NT2/D1 (cell line): Measurements from ENCODE around the gene IGF2R.
"Not testable (repeated sequence)": the region's sequence is repeated elsewhere in the genome, so short reads cannot be mapped to it uniquely, and the experiment has no call there.

Experiments
- DNase-seq: peaks from one replicate; pipeline ENCODE4 v3.0.0-alpha.2; 2011; ENCODE audit warnings: low read depth, low spot score
- H3K27me3 ChIP-seq: 2 replicates; pipeline ENCODE4 v1.6.0; 2011; ENCODE audit warnings: mild to moderate bottlenecking; ENCODE audit not compliant: insufficient read length, insufficient read depth
- H3K36me3 ChIP-seq: 2 replicates; pipeline ENCODE4 v1.6.1; 2011; ENCODE audit warnings: mild to moderate bottlenecking, low read length, mixed read lengths; ENCODE audit not compliant: insufficient read depth, insufficient read length
- H3K4me1 ChIP-seq: 2 replicates; pipeline ENCODE4 v1.5.1; 2011; ENCODE audit not compliant: insufficient read depth, insufficient read length
- H3K4me3 ChIP-seq: 2 replicates; pipeline ENCODE4 v1.5.1; 2011; ENCODE audit warnings: low read depth; ENCODE audit not compliant: insufficient read length
- H3K9ac ChIP-seq: 2 replicates; pipeline ENCODE4 v1.6.0; 2011; ENCODE audit warnings: low read depth; ENCODE audit not compliant: insufficient read length
- H3K9me3 ChIP-seq: 2 replicates; pipeline ENCODE4 v1.5.1; 2011; ENCODE audit warnings: mild to moderate bottlenecking, low read length; ENCODE audit not compliant: insufficient read depth
- SUZ12 ChIP-seq: IDR thresholded peaks from 2 replicates; pipeline ENCODE4 v1.6.1; 2011; ENCODE audit not compliant: insufficient read length, insufficient read depth; ENCODE audit errors: extremely low read depth
- YY1 ChIP-seq: IDR thresholded peaks from 2 replicates; pipeline ENCODE4 v1.6.1; 2011; ENCODE audit not compliant: insufficient read length, insufficient read depth
- ZNF274 ChIP-seq: IDR thresholded peaks from 2 replicates; pipeline ENCODE4 v1.6.1; 2011; ENCODE audit warnings: mild to moderate bottlenecking, low read depth, low read length

Gene IGF2R

GRCh38 chr6:159968295-159969203, at the start of gene IGF2R:
IGF2R (plus strand) TSS chr6:159969082; CDS start chr6:159969247, 165 bp downstream.
- TF ChIP-seq YY1 (no peak), SUZ12 (no peak), ZNF274 (no peak)
- H3K4me1 ChIP-seq: no peaks in the 10 kb centered on the region
- DNase-seq: peak; percentile 69
- no peaks in the 10 kb centered on the region for H3K36me3 ChIP-seq
- peaks cover 5% of the 10 kb centered on the region for H3K27me3 ChIP-seq
- peak within 1 kb of the TSS; percentile 73 for H3K4me3 ChIP-seq
- peak within 1 kb of the TSS; percentile 93 for H3K9ac ChIP-seq
- H3K9me3 ChIP-seq: no peaks in the 10 kb centered on the region

GRCh38 chr6:159919800-159920199, 49.1 kb upstream of the IGF2R start:
- DNase-seq: no peak

GRCh38 chr6:159924150-159924549, 44.7 kb upstream of the IGF2R start:
- not testable (repeated sequence) for H3K27me3 ChIP-seq, H3K36me3 ChIP-seq, H3K4me3 ChIP-seq, H3K9me3 ChIP-seq, H3K4me1 ChIP-seq, H3K9ac ChIP-seq, DNase-seq

More at GRCh38 chr6:159919800-159920199, 49.1 kb upstream of the IGF2R start:
- Histone ChIP-seq H3K36me3 (no peaks in the 10 kb centered on the region), H3K27me3 (no peaks in the 10 kb centered on the region), H3K9ac (no peak overlapping the region), H3K4me3 (no peak overlapping the region), H3K4me1 (no peaks in the 10 kb centered on the region), H3K9me3 (no peaks in the 10 kb centered on the region)
- TF ChIP-seq SUZ12: no peak
- TF ChIP-seq YY1: no peak
- no peak for TF ChIP-seq ZNF274

GRCh38 chr6:159926542-159927203, 42.2 kb upstream of the IGF2R start:
- no peak for DNase-seq
- H3K27me3 ChIP-seq: no peaks in the 10 kb centered on the region
- TF ChIP-seq YY1: no peak
- TF ChIP-seq SUZ12: no peak
- TF ChIP-seq ZNF274: no peak
- no peak overlapping the region for H3K4me3 ChIP-seq
- no peak overlapping the region for H3K9ac ChIP-seq
- H3K4me1 ChIP-seq: no peaks in the 10 kb centered on the region
- H3K9me3 ChIP-seq: no peaks in the 10 kb centered on the region
- no peaks in the 10 kb centered on the region for H3K36me3 ChIP-seq

GRCh38 chr6:159929819-159930218, 39.1 kb upstream of the IGF2R start:
- no peaks in the 10 kb centered on the region for H3K36me3 ChIP-seq
- no peak overlapping the region for H3K9ac ChIP-seq
- no peaks in the 10 kb centered on the region for H3K9me3 ChIP-seq
- H3K4me1 ChIP-seq: no peaks in the 10 kb centered on the region
- H3K4me3 ChIP-seq: no peak overlapping the region
- DNase-seq: no peak
- TF ChIP-seq ZNF274 (no peak), YY1 (no peak), SUZ12 (no peak)
- no peaks in the 10 kb centered on the region for H3K27me3 ChIP-seq

- TF ChIP-seq YY1: no peak
- no peak for TF ChIP-seq ZNF274
- TF ChIP-seq SUZ12: no peak
These were observed 37.8 kb upstream of the IGF2R start for GRCh38 chr6:159931112-159931511.

GRCh38 chr6:159931846-159932245, 37.0 kb upstream of the IGF2R start:
- Histone ChIP-seq H3K4me3 (no peak overlapping the region), H3K36me3 (no peaks in the 10 kb centered on the region), H3K9me3 (peaks cover 9% of the 10 kb centered on the region; the same call in 1 of the 2 replicates), H3K4me1 (no peaks in the 10 kb centered on the region), H3K27me3 (no peaks in the 10 kb centered on the region), H3K9ac (no peak overlapping the region)
- TF ChIP-seq ZNF274: no peak
- no peak for TF ChIP-seq SUZ12
- no peak for TF ChIP-seq YY1
- DNase-seq: no peak

More at GRCh38 chr6:159931112-159931511, 37.8 kb upstream of the IGF2R start:
- H3K36me3 ChIP-seq: no peaks in the 10 kb centered on the region
- H3K4me1 ChIP-seq: no peaks in the 10 kb centered on the region
- peaks cover 8% of the 10 kb centered on the region; the same call in 1 of the 2 replicates for H3K9me3 ChIP-seq
- H3K27me3 ChIP-seq: no peaks in the 10 kb centered on the region
- DNase-seq: no peak
- no peak overlapping the region for H3K4me3 ChIP-seq
- no peak overlapping the region for H3K9ac ChIP-seq
